Dendritic cell treated with granulocyte-macrophage colony-stimulating factor and Interleukin-4, amounts not matched to agents 40 ng/mL and 50 ng/mL, for 4 days (primary cell): ENCODE results near the gene CCDC6.
"Not testable (repeated sequence)": the region's sequence is repeated elsewhere in the genome, so short reads cannot be mapped to it uniquely, and the experiment has no call there.

Experiments used
- H3K27ac Mint-ChIP-seq: one replicate; pipeline ENCODE4 v1.8.0; 2022; ENCODE audit warnings: mild to moderate bottlenecking, mixed read lengths
- H3K27me3 Mint-ChIP-seq: one replicate; pipeline ENCODE4 v1.8.0; 2022; ENCODE audit warnings: mild to moderate bottlenecking, mixed read lengths
- H3K36me3 Mint-ChIP-seq: one replicate; pipeline ENCODE4 v1.8.0; 2022; ENCODE audit warnings: low read depth, mixed read lengths
- H3K4me1 Mint-ChIP-seq: one replicate; pipeline ENCODE4 v1.8.0; 2022; ENCODE audit warnings: low read depth, mixed read lengths
- H3K4me3 Mint-ChIP-seq: one replicate; pipeline ENCODE4 v1.8.0; 2022; ENCODE audit warnings: mild to moderate bottlenecking, moderate library complexity, mixed read lengths
- H3K9me3 Mint-ChIP-seq: one replicate; pipeline ENCODE4 v1.8.0; 2022; ENCODE audit warnings: mixed read lengths
- intact Hi-C: fragments of 100-400 bp; cut with micrococcal nuclease; formaldehyde crosslinking; loops from one replicate; pipeline ENCODE4 v1.15.0; 2022

Gene CCDC6

DNA sequence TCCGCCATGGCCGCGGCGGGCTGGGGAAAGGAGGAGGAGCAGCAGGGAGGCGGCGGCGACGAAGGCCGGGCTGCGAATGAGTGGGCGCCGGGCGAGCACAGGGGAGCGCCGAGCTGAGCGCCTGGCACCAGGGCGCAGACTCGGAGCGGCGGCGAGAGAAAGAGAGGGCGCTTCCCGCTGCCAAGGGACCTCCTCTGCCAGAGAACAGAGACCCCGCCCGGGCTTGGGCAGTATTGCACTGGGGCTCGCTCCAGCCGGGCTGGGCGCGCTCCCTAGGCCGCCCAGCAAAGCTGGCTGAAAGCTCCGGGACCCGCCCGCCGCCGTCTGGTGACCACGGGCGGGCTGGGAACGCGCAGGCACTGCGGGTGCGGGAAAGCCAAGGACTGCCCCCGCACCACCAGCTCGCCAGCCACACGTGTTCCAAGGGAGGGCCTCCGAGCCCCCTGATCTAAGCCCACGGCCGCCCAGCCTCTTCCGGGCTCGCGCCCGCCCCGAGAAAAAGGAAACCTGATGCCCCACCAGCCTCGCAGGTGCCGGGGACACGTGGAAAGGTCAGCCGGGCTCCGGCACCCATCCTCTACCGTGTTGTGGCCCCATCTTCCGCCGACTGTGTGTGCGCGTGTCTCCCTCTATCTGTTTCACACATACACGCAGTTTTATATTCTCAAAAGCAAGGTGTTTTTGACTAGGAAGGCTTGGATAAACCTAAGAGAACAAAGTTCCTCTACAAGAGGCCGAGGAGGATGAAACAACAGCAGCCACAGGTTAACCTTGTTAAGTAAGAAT, at the start of gene CCDC6:
Gene CCDC6, minus strand, starts transcription at position 140 of the 786 bp plus-strand sequence. Its CDS starts 132 bp downstream, at position 8.
- Mint-ChIP-seq H3K9me3 (no peaks in the 10 kb centered on the region), H3K4me3 (peak within 1 kb of the TSS; percentile 99), H3K27ac (peak within 1 kb of the TSS; percentile 87), H3K4me1 (peaks cover 51% of the 10 kb centered on the region), H3K36me3 (peaks cover 29% of the 10 kb centered on the region), H3K27me3 (no peaks in the 10 kb centered on the region)
- intact Hi-C loops, result loop anchor here (2.0 to 5.0 kb wide), 2 partner anchors 14 to 34 kb away; no protein-coding TSS in a partner anchor

DNA sequence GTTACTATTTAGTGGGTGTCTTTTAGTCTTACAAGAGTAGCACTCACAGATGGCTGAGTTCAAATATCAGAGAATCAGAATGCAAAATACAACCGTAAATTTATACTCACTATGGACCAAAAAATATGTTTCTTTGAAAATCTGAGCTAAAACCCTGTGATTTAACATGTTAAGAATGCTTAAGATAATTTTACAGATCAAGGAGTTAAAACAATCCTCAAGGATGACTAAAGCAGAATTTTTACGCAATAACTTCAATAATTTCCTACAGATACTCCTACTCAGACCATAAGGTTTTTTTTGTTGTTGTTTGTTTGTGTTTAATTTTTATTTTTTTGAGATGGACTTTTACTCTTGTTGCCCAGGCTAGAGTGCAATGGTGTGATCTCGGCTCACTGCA, 47.9 kb upstream of the CCDC6 start:
- Mint-ChIP-seq H3K27me3 (peaks cover 3% of the 10 kb centered on the region), H3K36me3 (no peaks in the 10 kb centered on the region)
- intact Hi-C loops, result no loop called here

DNA sequence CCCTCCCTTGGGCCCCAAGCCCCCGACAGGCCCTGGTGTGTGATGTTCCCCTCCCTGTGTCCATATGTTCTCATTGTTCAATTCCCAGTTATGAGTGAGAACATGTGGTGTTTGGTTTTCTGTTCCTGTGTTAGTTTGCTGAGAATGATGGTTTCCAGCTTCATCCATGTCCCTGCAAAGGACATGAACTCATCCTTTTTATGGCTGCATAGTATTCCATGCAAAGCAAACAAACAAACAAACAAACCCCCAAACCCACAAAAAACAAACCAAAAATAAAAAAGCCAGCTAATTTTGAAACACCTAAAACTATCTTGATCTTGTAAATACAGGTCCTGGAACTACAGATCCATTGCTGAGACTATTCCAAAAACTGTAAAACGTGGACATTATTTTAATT, 47.4 kb upstream of the CCDC6 start:
- intact Hi-C loops, H3K36me3 Mint-ChIP-seq, H3K9me3 Mint-ChIP-seq, H3K4me3 Mint-ChIP-seq, H3K27ac Mint-ChIP-seq, H3K27me3 Mint-ChIP-seq, H3K4me1 Mint-ChIP-seq: not testable (repeated sequence)

More for the DNA sequence above, 47.9 kb upstream of the CCDC6 start:
- no peak overlapping the region for H3K27ac Mint-ChIP-seq
- no peak overlapping the region for H3K4me3 Mint-ChIP-seq
- H3K9me3 Mint-ChIP-seq, result no peaks in the 10 kb centered on the region
- H3K4me1 Mint-ChIP-seq, result no peaks in the 10 kb centered on the region

GRCh38 chr10:59950105-59950504, 43.7 kb upstream of the CCDC6 start:
- no peak overlapping the region for H3K4me3 Mint-ChIP-seq
- intact Hi-C loops, result no loop called here
- H3K4me1 Mint-ChIP-seq, result no peaks in the 10 kb centered on the region
- no peaks in the 10 kb centered on the region for H3K36me3 Mint-ChIP-seq
- H3K9me3 Mint-ChIP-seq, result no peaks in the 10 kb centered on the region
- peaks cover 3% of the 10 kb centered on the region for H3K27me3 Mint-ChIP-seq
- no peak overlapping the region for H3K27ac Mint-ChIP-seq

GRCh38 chr10:59949608-59950007, 43.3 kb upstream of the CCDC6 start:
- Mint-ChIP-seq H3K27ac (no peak overlapping the region), H3K36me3 (no peaks in the 10 kb centered on the region), H3K27me3 (peaks cover 3% of the 10 kb centered on the region), H3K4me3 (no peak overlapping the region), H3K4me1 (no peaks in the 10 kb centered on the region), H3K9me3 (no peaks in the 10 kb centered on the region)
- intact Hi-C loops, result no loop called here

DNA sequence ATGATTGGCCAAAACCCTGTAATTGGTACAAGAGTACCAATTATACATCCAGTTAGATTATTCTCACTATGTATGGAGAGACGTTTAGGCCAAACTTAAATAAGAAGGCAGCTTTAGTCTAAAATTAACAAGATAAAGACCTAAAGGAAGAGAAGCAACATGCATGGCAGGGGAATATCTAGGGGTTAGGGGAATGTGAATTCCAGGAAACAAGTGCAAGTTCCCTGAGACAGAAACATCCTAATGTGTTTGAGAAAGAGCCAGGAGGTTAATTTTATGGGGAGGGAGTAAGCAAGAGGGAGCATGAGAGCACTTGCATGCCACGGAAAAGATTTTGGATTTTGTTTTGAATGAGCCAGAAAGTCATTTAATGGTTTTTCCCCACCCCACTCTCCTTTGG, 39.6 kb upstream of the CCDC6 start:
- intact Hi-C loops, result no loop called here
- H3K36me3 Mint-ChIP-seq, result no peaks in the 10 kb centered on the region
- H3K9me3 Mint-ChIP-seq, result no peaks in the 10 kb centered on the region
- H3K27ac Mint-ChIP-seq, result no peak overlapping the region
- H3K4me3 Mint-ChIP-seq, result no peak overlapping the region
- H3K27me3 Mint-ChIP-seq, result no peaks in the 10 kb centered on the region
- no peaks in the 10 kb centered on the region for H3K4me1 Mint-ChIP-seq

GRCh38 chr10:59945590-59945989, 39.2 kb upstream of the CCDC6 start:
- no peaks in the 10 kb centered on the region for H3K36me3 Mint-ChIP-seq
- intact Hi-C loops, result no loop called here
- no peak overlapping the region for H3K4me3 Mint-ChIP-seq
- no peaks in the 10 kb centered on the region for H3K27me3 Mint-ChIP-seq
- H3K27ac Mint-ChIP-seq, result no peak overlapping the region
- no peaks in the 10 kb centered on the region for H3K4me1 Mint-ChIP-seq
- no peaks in the 10 kb centered on the region for H3K9me3 Mint-ChIP-seq

- Mint-ChIP-seq H3K27me3 (no peaks in the 10 kb centered on the region), H3K4me3 (no peak overlapping the region), H3K27ac (no peak overlapping the region), H3K4me1 (no peaks in the 10 kb centered on the region), H3K9me3 (no peaks in the 10 kb centered on the region), H3K36me3 (no peaks in the 10 kb centered on the region)
- intact Hi-C loops, result no loop called here
Observed at GRCh38 chr10:59944339-59944935, 38.1 kb upstream of the CCDC6 start.

DNA sequence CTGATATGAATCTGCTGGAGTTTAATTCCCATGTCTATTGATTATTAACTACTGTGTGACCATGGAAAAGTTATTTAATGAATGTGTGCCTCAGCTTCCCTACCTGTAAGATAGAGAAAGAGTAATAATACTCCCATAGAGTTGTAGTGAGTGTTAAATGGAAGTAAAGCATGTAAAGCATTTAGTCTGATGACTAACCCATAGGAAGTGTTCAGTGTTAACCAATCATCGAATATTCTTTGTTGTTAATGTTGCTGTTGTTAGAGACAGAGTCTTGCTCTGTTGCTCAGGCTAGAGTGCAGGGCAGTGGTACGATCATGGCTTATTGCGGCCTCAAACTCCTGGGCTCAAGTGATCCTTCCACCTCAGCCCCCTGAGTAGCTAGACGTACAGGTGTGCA, 36.2 kb upstream of the CCDC6 start:
- no peaks in the 10 kb centered on the region for H3K27me3 Mint-ChIP-seq
- intact Hi-C loops, result no loop called here
- H3K4me3 Mint-ChIP-seq, result no peak overlapping the region
- no peaks in the 10 kb centered on the region for H3K9me3 Mint-ChIP-seq
- no peaks in the 10 kb centered on the region for H3K4me1 Mint-ChIP-seq
- no peaks in the 10 kb centered on the region for H3K36me3 Mint-ChIP-seq
- H3K27ac Mint-ChIP-seq, result no peak overlapping the region

GRCh38 chr10:59937720-59938119, 31.4 kb upstream of the CCDC6 start:
- H3K36me3 Mint-ChIP-seq, result no peaks in the 10 kb centered on the region
- no peaks in the 10 kb centered on the region for H3K27me3 Mint-ChIP-seq
- peaks cover 14% of the 10 kb centered on the region for H3K4me1 Mint-ChIP-seq
- intact Hi-C loops, result no loop called here
- H3K9me3 Mint-ChIP-seq, result no peaks in the 10 kb centered on the region
- H3K4me3 Mint-ChIP-seq, result no peak overlapping the region
- no peak overlapping the region for H3K27ac Mint-ChIP-seq

- intact Hi-C loops, result no loop called here
- H3K4me3 Mint-ChIP-seq, result no peak overlapping the region
- H3K27ac Mint-ChIP-seq, result no peak overlapping the region
- peaks cover 14% of the 10 kb centered on the region for H3K4me1 Mint-ChIP-seq
- no peaks in the 10 kb centered on the region for H3K9me3 Mint-ChIP-seq
- no peaks in the 10 kb centered on the region for H3K27me3 Mint-ChIP-seq
- no peaks in the 10 kb centered on the region for H3K36me3 Mint-ChIP-seq
Observed at GRCh38 chr10:59934701-59935100, 28.3 kb upstream of the CCDC6 start.

DNA sequence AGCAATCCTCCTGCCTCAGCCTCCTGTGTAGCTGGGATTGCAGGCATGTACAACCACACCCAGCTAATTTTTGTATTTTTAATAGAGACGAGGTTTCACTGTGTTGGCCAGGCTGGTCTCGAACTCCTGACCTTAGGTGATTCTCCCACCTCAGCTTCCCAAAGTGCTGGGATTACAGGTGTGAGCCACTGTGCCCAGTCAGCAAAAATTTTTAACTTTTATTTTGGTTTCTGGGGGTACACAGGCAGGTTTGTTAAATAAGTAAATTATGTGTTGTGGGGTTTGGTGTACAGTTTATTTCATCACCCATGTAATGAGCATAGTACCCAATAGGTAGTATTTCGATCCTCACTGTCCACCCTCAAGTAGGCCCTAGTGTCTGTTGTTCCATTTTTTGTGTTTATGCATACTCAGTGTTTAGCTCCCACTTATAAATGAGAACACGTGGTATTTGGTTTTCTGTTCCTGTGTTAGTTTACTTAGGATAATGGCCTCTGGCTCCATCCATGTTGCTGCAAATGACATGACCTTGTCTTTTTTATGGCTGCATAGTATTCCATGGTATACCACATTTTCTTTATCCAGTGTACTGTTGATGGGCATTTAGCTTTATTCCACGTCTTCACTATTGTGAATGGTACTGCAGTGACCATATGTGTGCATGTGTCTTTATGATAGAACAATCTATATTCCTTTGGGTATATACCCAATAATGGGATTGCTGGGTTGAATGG, 24.6 kb upstream of the CCDC6 start:
- H3K4me3 Mint-ChIP-seq, H3K27ac Mint-ChIP-seq, H3K9me3 Mint-ChIP-seq, H3K36me3 Mint-ChIP-seq, H3K27me3 Mint-ChIP-seq, intact Hi-C loops: not testable (repeated sequence)
- peaks cover 14% of the 10 kb centered on the region for H3K4me1 Mint-ChIP-seq

GRCh38 chr10:59926086-59926485, 19.7 kb upstream of the CCDC6 start:
- H3K4me1 Mint-ChIP-seq, result no peaks in the 10 kb centered on the region
- H3K4me3 Mint-ChIP-seq, result no peak overlapping the region
- no peak overlapping the region for H3K27ac Mint-ChIP-seq
- intact Hi-C loops, result no loop called here
- peaks cover 8% of the 10 kb centered on the region for H3K36me3 Mint-ChIP-seq
- H3K27me3 Mint-ChIP-seq, result no peaks in the 10 kb centered on the region
- H3K9me3 Mint-ChIP-seq, result peaks cover 26% of the 10 kb centered on the region

- peaks cover 1% of the 10 kb centered on the region for H3K27me3 Mint-ChIP-seq
- H3K36me3 Mint-ChIP-seq, result peaks cover 8% of the 10 kb centered on the region
- no peaks in the 10 kb centered on the region for H3K4me1 Mint-ChIP-seq
- H3K9me3 Mint-ChIP-seq, result peaks cover 26% of the 10 kb centered on the region
- intact Hi-C loops, result no loop called here
- no peak overlapping the region for H3K27ac Mint-ChIP-seq
- no peak overlapping the region for H3K4me3 Mint-ChIP-seq
Observed at GRCh38 chr10:59922907-59923306, 16.6 kb upstream of the CCDC6 start.
